H1 (cell line): ENCODE measurements around the gene DPF3. TPM values are rescaled to one million over a fixed set of nuclear protein-coding genes. Genes with fewer than 3 reads are reported as not detected.

Experiments used
- JUND ChIP-seq: IDR thresholded peaks from 2 replicates; pipeline ENCODE4 v1.6.1; 2011; ENCODE audit warnings: mild to moderate bottlenecking, improper control_type of control experiment, low read length
- RBBP5 ChIP-seq: IDR thresholded peaks from 2 replicates; pipeline ENCODE4 v1.7.1; 2012; ENCODE audit warnings: low read depth, mild to moderate bottlenecking, inconsistent platforms, low read length, moderate library complexity, borderline replicate concordance
- RNF2 ChIP-seq: fragments of 200-900, 300-1000 bp; sonication (generic); IDR thresholded peaks from 2 replicates; pipeline ENCODE4 v1.7.1; 2016; ENCODE audit warnings: borderline replicate concordance, low read depth, mild to moderate bottlenecking, antibody characterized with exemption, low read length; ENCODE audit not compliant: poor library complexity, severe bottlenecking; ENCODE audit errors: missing control alignments
- polyA plus RNA-seq, 7 experiments: library from polyadenylated mRNA; depleted of rRNA in 3 of 7; stranded (reverse) in 5 of 7; unstranded in 2 of 7; fragments of >200 nt in 5 of 7; fragments of 200-250 nt in 2 of 7; gene quantifications; 1 replicate in 5 of 7; 2 replicates in 1 of 7; 4 replicates in 1 of 7; pipeline versions ENCODE4 v1.2.1 to v1.2.3, GENCODE V29; 2011 to 2013; ENCODE audit warnings: missing spikeins in 2 of 7, mixed read lengths in 2 of 7
- total RNA-seq: library from RNA; stranded (reverse); fragmentation: NEBNext Ultra II Directional; extraction: Animal tissue kit (Norgen Biotek cat#: 25700); gene quantifications from 2 replicates; pipeline ENCODE4 v1.2.1, GENCODE V29; 2021
- TF ChIP-seq, protein P1 (sequence below): fragments of 300-600 bp; sonication (generic); IDR thresholded peaks from 2 replicates; pipeline ENCODE4 v1.7.1; 2012; ENCODE audit warnings: low read length, moderate library complexity, mild to moderate bottlenecking, inconsistent platforms; ENCODE audit not compliant: insufficient replicate concordance
- TF ChIP-seq, protein P2 (sequence below): IDR thresholded peaks from 2 replicates; pipeline ENCODE4 v1.6.1; 2012; ENCODE audit warnings: inconsistent platforms

Gene DPF3
- total and polyA plus RNA-seq, 2 of the 8 experiments (the other 6 are each of a cell fraction or from before 2014, with no cell fraction given): 0.19 TPM; not detected in 1

DNA sequence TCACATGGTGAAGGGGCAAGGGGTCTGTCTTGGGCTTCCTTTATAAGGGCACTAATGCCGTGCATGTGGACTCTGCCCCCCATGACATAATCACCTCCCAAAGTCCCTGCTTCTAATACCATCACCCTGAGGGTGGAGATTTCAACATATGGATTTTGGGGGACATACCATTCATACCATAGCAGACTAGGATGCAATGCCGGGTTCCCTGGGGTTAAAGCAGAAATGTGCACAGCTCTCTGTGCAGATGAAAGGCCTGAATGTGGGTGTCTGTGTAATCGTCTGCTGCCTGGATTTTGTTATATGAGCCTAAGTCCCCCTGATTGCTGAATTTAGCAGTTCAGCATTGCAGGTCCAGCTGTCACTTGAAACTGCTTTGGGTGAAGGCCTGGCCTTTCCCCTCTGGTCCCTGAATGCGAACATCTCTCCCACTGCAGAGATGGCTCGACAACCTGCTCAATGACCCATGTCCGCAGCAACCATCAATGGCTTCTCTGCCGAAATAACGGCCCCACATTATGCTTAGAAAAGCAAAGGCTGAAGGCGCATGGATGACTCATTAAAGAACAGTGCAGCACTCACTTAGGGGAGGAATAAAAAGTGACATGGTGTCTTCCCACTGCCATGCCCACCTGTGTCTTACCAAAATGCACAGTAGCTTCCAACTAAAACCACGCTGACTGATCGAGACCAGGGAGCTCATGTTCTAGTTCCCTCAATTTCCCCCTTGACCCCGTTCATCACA, 286.3 kb downstream of the DPF3 start (continued):
- TF ChIP-seq, protein P1, sequence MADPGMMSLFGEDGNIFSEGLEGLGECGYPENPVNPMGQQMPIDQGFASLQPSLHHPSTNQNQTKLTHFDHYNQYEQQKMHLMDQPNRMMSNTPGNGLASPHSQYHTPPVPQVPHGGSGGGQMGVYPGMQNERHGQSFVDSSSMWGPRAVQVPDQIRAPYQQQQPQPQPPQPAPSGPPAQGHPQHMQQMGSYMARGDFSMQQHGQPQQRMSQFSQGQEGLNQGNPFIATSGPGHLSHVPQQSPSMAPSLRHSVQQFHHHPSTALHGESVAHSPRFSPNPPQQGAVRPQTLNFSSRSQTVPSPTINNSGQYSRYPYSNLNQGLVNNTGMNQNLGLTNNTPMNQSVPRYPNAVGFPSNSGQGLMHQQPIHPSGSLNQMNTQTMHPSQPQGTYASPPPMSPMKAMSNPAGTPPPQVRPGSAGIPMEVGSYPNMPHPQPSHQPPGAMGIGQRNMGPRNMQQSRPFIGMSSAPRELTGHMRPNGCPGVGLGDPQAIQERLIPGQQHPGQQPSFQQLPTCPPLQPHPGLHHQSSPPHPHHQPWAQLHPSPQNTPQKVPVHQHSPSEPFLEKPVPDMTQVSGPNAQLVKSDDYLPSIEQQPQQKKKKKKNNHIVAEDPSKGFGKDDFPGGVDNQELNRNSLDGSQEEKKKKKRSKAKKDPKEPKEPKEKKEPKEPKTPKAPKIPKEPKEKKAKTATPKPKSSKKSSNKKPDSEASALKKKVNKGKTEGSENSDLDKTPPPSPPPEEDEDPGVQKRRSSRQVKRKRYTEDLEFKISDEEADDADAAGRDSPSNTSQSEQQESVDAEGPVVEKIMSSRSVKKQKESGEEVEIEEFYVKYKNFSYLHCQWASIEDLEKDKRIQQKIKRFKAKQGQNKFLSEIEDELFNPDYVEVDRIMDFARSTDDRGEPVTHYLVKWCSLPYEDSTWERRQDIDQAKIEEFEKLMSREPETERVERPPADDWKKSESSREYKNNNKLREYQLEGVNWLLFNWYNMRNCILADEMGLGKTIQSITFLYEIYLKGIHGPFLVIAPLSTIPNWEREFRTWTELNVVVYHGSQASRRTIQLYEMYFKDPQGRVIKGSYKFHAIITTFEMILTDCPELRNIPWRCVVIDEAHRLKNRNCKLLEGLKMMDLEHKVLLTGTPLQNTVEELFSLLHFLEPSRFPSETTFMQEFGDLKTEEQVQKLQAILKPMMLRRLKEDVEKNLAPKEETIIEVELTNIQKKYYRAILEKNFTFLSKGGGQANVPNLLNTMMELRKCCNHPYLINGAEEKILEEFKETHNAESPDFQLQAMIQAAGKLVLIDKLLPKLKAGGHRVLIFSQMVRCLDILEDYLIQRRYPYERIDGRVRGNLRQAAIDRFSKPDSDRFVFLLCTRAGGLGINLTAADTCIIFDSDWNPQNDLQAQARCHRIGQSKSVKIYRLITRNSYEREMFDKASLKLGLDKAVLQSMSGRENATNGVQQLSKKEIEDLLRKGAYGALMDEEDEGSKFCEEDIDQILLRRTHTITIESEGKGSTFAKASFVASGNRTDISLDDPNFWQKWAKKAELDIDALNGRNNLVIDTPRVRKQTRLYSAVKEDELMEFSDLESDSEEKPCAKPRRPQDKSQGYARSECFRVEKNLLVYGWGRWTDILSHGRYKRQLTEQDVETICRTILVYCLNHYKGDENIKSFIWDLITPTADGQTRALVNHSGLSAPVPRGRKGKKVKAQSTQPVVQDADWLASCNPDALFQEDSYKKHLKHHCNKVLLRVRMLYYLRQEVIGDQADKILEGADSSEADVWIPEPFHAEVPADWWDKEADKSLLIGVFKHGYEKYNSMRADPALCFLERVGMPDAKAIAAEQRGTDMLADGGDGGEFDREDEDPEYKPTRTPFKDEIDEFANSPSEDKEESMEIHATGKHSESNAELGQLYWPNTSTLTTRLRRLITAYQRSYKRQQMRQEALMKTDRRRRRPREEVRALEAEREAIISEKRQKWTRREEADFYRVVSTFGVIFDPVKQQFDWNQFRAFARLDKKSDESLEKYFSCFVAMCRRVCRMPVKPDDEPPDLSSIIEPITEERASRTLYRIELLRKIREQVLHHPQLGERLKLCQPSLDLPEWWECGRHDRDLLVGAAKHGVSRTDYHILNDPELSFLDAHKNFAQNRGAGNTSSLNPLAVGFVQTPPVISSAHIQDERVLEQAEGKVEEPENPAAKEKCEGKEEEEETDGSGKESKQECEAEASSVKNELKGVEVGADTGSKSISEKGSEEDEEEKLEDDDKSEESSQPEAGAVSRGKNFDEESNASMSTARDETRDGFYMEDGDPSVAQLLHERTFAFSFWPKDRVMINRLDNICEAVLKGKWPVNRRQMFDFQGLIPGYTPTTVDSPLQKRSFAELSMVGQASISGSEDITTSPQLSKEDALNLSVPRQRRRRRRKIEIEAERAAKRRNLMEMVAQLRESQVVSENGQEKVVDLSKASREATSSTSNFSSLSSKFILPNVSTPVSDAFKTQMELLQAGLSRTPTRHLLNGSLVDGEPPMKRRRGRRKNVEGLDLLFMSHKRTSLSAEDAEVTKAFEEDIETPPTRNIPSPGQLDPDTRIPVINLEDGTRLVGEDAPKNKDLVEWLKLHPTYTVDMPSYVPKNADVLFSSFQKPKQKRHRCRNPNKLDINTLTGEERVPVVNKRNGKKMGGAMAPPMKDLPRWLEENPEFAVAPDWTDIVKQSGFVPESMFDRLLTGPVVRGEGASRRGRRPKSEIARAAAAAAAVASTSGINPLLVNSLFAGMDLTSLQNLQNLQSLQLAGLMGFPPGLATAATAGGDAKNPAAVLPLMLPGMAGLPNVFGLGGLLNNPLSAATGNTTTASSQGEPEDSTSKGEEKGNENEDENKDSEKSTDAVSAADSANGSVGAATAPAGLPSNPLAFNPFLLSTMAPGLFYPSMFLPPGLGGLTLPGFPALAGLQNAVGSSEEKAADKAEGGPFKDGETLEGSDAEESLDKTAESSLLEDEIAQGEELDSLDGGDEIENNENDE: no peak
- TF ChIP-seq RNF2 (no peak), JUND (no peak), RBBP5 (no peak)
- TF ChIP-seq, protein P2, sequence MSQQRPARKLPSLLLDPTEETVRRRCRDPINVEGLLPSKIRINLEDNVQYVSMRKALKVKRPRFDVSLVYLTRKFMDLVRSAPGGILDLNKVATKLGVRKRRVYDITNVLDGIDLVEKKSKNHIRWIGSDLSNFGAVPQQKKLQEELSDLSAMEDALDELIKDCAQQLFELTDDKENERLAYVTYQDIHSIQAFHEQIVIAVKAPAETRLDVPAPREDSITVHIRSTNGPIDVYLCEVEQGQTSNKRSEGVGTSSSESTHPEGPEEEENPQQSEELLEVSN: no peak
